Measurements from ENCODE around the gene SLC2A13. TPM values are rescaled to one million over a fixed set of nuclear protein-coding genes. Genes with fewer than 3 reads are reported as not detected.

Gene SLC2A13
- total RNA-seq, 4 donors from 2014 or later, result 18.4 to 32.0 (median 25.3) TPM

- no peak for TF ChIP-seq CTCF (IDR thresholded peaks at IDR 0.05; ENCODE audit: low read depth)
These were observed 392.3 kb downstream of the SLC2A13 start for GRCh38 chr12:39713552-39713951.

- no peak for TF ChIP-seq CTCF (IDR thresholded peaks at IDR 0.05; ENCODE audit: low read depth)
These were observed 393.5 kb downstream of the SLC2A13 start for GRCh38 chr12:39712334-39712733.

Small RNA genes within 50 kb of the gene (small RNA-seq; reads per million reads assigned to genes)
- not detected for gene RF00414

Other genes with a start within 250 kb of the SLC2A13 start
- gene LRRK2, start 118.9 kb upstream of the SLC2A13 start, total RNA-seq, result 10 to 100 TPM; 17.7 to 57.3 (median 31.0) TPM